HG03521 (cell line): ENCODE measurements around the gene PRSS57.

ENCODE experiments used
- ATAC-seq: cut with Tn5 transposase; IDR thresholded peaks from one replicate; pipeline ENCODE4 v1.9.1; 2021; ENCODE audit warnings: mild to moderate bottlenecking, moderate library complexity; ENCODE audit not compliant: unreplicated experiment

Gene PRSS57

GRCh38 chr19:653425-653824 lies 41.8 kb downstream of the PRSS57 start:
- ATAC-seq, result no peak

- ATAC-seq, result no peak
These were observed 42.5 kb downstream of the PRSS57 start for GRCh38 chr19:652467-653389.

- ATAC-seq, result no peak
These were observed 43.3 kb downstream of the PRSS57 start for GRCh38 chr19:651991-652390.

GRCh38 chr19:651114-651818 lies 44.0 kb downstream of the PRSS57 start:
- no peak for ATAC-seq

GRCh38 chr19:650121-650520 lies 45.1 kb downstream of the PRSS57 start:
- no peak for ATAC-seq

- no peak for ATAC-seq
These were observed 46.1 kb downstream of the PRSS57 start for GRCh38 chr19:648904-649801.

GRCh38 chr19:648305-648704 lies 46.9 kb downstream of the PRSS57 start:
- ATAC-seq, result no peak

- ATAC-seq, result no peak
These were observed 47.5 kb downstream of the PRSS57 start for GRCh38 chr19:647566-648284.

GRCh38 chr19:646779-647565 lies 48.3 kb downstream of the PRSS57 start:
- ATAC-seq, result no peak

GRCh38 chr19:645912-646778 lies 49.1 kb downstream of the PRSS57 start:
- ATAC-seq, result no peak

- no peak for ATAC-seq
These were observed 50.5 kb downstream of the PRSS57 start for GRCh38 chr19:644789-645188.

GRCh38 chr19:644363-644762 lies 50.9 kb downstream of the PRSS57 start:
- ATAC-seq, result no peak

- ATAC-seq, result no peak
These were observed 51.5 kb downstream of the PRSS57 start for GRCh38 chr19:643736-644135.

GRCh38 chr19:642767-643727 lies 52.2 kb downstream of the PRSS57 start:
- ATAC-seq, result no peak

GRCh38 chr19:641702-642101 lies 53.5 kb downstream of the PRSS57 start:
- no peak for ATAC-seq

- no peak for ATAC-seq
These were observed 54.6 kb downstream of the PRSS57 start for GRCh38 chr19:640606-641189.

GRCh38 chr19:640161-640558 lies 55.1 kb downstream of the PRSS57 start:
- no peak for ATAC-seq
